Omental fat pad (tissue), 4 donors: ENCODE measurements around the gene TM7SF2. TPM values are rescaled to one million over a fixed set of nuclear protein-coding genes. Genes with fewer than 3 reads are reported as not detected.

ENCODE experiments used
- ATAC-seq: fragments of 150-250 bp; one replicate; pipeline ENCODE4 v1.9.1; 2016; ENCODE audit warnings: mild to moderate bottlenecking, moderate library complexity; ENCODE audit not compliant: low FRiP score
- DNase-seq: peaks from one replicate; pipeline ENCODE4 v3.0.0-alpha.2; 2019; ENCODE audit warnings: low spot score
- CTCF ChIP-seq, 3 donors: fragments of 450-650 bp; IDR thresholded peaks; one replicate each; pipeline ENCODE4 v1.5.1; 2016 to 2017; ENCODE audit warnings: antibody characterized with exemption in 3 of 3, mild to moderate bottlenecking in 3 of 3, moderate library complexity in 2 of 3
- total RNA-seq, 4 donors: library from RNA; depleted of rRNA; stranded (reverse); fragments of >200 nt; gene quantifications; one replicate each; pipeline ENCODE4 v1.1.0, GENCODE V29; 2016

The TM7SF2 gene
- total RNA-seq, 4 donors from 2014 or later = 44.8 to 345 (median 88.6) TPM

- no peak for ATAC-seq
- no peak for TF ChIP-seq CTCF (IDR thresholded peaks at IDR 0.05)
- DNase-seq = no peak
Measured at GRCh38 chr11:65083134-65083833, 28.4 kb upstream of the TM7SF2 start.

GRCh38 chr11:65083834-65084597, 27.7 kb upstream of the TM7SF2 start, which contains the start of the genes CDCA5 and ZFPL1:
CDCA5 (minus strand) TSS chr11:65084040; CDS start chr11:65083978, 62 bp downstream.
ZFPL1 (plus strand) TSS chr11:65084222; CDS start chr11:65084699, 477 bp downstream.
- ATAC-seq = peak; percentile 91
- peak; percentile 83 for DNase-seq
- no peak for TF ChIP-seq CTCF (IDR thresholded peaks at IDR 0.05)

GRCh38 chr11:65084598-65085375, 26.9 kb upstream of the TM7SF2 start:
- DNase-seq = no peak
- no peak for ATAC-seq
- TF ChIP-seq CTCF (IDR thresholded peaks at IDR 0.05) = no peak

GRCh38 chr11:65085446-65085845, 26.2 kb upstream of the TM7SF2 start:
- ATAC-seq (no peak), DNase-seq (no peak)
- TF ChIP-seq CTCF (IDR thresholded peaks at IDR 0.05) = no peak

GRCh38 chr11:65086809-65087208, 24.9 kb upstream of the TM7SF2 start:
- TF ChIP-seq CTCF (IDR thresholded peaks at IDR 0.05) = no peak
- no peak for DNase-seq
- no peak for ATAC-seq

- no peak for TF ChIP-seq CTCF (IDR thresholded peaks at IDR 0.05)
- DNase-seq = no peak
- ATAC-seq = no peak
Measured at GRCh38 chr11:65087216-65087615, 24.5 kb upstream of the TM7SF2 start.
